GM21367 (cell line): ENCODE data around the gene P2RX6.

Source experiments
- ATAC-seq: cut with Tn5 transposase; IDR thresholded peaks from one replicate; pipeline ENCODE4 v1.9.1; 2021; ENCODE audit not compliant: unreplicated experiment

Gene P2RX6

GRCh38 chr22:20979243-20979809 is 35.6 kb upstream of the P2RX6 start:
- ATAC-seq = no peak

DNA sequence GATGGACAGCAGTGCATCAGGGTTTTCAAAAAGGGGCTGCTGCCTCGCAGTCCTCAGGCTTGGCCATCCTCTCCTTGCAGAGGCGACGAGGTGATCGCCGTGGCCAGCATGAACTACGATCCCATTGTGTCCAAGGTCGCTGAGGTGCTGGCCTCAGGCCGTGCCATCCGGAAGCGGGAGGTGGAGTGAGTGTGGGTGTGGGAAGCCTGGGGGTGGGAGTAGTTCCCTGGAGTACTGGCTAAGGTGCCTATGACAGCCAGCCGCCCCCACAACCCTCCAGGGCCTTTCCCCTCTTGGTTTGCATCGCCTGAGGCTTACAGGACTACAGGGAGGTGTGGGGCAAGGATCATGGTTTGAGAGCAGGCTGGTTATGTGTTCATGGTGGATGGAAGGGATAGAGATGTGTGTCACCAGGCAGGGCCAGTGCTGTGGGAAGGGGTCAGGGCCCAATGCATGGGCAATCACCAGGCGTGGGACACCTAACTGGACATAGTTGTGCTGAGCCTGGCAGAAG is 35.0 kb upstream of the P2RX6 start:
- ATAC-seq = no peak

GRCh38 chr22:20980523-20980922 is 34.4 kb upstream of the P2RX6 start:
- no peak for ATAC-seq

GRCh38 chr22:20980938-20981722 is 33.8 kb upstream of the P2RX6 start:
- ATAC-seq = no peak

DNA sequence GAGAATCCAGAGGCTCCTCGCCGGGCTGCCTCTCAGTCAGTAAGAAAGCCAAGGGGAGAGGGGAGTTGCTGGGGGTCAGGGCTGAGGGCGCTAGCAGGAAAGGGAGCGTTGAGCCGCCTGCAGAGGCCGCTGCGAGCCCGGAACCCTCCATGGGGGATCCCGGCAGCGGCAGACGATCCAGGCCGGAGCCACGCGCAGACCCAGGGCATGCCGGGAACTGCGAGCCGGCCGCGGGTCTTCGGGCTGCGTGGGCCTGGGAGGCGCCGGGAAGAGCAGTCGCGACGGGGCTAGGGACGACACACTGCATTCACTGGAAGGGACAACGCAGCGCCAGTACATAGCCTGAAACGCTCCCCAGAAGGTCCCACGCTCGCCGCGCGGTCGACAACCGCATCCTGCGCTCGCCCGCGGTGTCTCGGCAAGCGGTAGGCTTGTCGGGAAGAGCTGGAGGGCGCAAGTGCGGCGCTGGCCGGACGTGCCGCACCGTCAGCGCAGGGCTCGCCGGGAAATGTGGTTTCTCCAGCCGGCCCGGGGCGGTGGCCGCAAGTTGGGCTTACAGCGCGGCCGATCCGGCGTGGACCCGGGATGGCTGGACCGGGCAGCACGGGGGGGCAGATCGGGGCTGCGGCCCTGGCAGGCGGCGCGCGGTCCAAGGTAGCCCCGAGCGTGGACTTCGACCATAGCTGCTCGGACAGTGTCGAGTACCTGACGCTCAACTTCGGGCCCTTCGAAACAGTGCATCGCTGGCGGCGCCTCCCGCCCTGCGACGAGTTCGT is 33.0 kb upstream of the P2RX6 start, which contains the start of gene LZTR1:
Gene LZTR1, plus strand, starts transcription at position 511 of the 776 bp plus-strand sequence. Its CDS starts 75 bp downstream, at position 586.
- ATAC-seq = peak; percentile 59

DNA sequence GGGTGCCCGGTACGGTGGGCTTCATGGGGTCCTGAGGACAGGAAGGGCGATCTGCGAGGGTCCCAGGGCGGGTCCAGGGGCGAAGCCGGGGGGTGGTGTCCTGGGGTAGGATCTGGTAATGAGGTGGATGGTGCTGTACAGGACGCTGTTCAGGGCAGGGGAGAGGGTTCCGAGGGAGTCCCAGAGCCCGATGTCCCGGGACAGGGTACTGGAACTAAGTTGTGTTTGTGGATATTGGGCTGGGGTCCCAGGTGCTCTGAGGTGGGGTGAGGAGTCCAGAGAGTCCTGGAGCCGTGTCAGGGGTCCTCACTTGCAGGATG is 32.4 kb upstream of the P2RX6 start:
- peak; percentile 8 for ATAC-seq

- no peak for ATAC-seq
These were observed 31.7 kb upstream of the P2RX6 start for GRCh38 chr22:20983081-20983771.

GRCh38 chr22:20985720-20986119 is 29.2 kb upstream of the P2RX6 start:
- ATAC-seq = no peak

DNA sequence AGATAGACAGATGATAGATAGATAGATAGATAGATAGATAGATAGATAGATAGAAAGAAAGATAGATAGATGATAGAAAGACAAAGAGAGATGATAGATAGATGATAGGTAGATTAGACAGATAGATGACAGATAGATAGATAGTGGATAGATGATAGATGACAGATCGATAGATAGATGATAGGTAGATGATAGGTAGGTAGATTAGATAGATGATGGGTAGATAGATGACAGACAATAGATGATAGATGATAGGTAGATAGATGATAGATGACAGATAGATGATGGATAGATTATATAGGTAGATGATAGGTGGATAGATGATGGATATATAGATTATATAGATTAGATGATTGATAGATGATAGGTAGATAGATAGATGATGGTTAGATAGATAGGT is 28.6 kb upstream of the P2RX6 start:
- ATAC-seq = no peak

DNA sequence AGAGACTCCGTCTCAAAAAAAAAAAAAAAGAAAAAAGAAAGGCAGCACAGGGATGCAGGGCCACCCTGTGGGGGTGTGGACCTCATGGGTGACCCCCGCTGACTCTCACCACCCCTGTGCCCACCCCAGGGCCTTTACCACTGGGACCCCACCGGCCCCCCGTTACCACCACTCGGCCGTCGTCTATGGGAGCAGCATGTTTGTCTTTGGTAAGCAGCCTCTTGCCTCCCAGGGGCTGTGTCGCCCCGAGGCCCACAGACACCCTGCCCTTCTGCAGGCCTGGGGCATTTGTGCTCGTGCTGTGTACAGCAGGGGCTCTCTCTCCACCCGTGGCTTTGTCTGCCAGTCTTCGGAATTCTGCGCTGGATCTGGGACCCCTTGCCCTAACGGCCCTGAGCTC is 27.6 kb upstream of the P2RX6 start:
- ATAC-seq = no peak

GRCh38 chr22:20988573-20989322 is 26.2 kb upstream of the P2RX6 start:
- ATAC-seq = no peak

GRCh38 chr22:20989323-20990138 is 25.4 kb upstream of the P2RX6 start:
- ATAC-seq = no peak

GRCh38 chr22:20990184-20991180 is 24.5 kb upstream of the P2RX6 start:
- ATAC-seq = no peak

- no peak for ATAC-seq
These were observed 23.5 kb upstream of the P2RX6 start for GRCh38 chr22:20991252-20992055.

GRCh38 chr22:20992056-20992442 is 22.9 kb upstream of the P2RX6 start:
- no peak for ATAC-seq

GRCh38 chr22:20992456-20993303 is 22.3 kb upstream of the P2RX6 start:
- ATAC-seq = no peak
